ENCODE results near the gene LDLR.
"Not testable (repeated sequence)": the region's sequence is repeated elsewhere in the genome, so short reads cannot be mapped to it uniquely, and the experiment has no call there.

Gene LDLR

GRCh38 chr19:11103667-11104066 is 14.4 kb downstream of the LDLR start:
- H2AFZ ChIP-seq (ENCODE audit: low read length); H3K9ac ChIP-seq (ENCODE audit: low read depth, low read length, poor library complexity); H3K18ac ChIP-seq (ENCODE audit: low read length); H2BK15ac ChIP-seq (ENCODE audit: low read length); H3K9me3 ChIP-seq (replicated peaks in 1 of 2; ENCODE audit: control insufficient read depth in 2 of 2, insufficient read depth in 1 of 2, low read depth in 1 of 2, low read length in 2 of 2); H2BK12ac ChIP-seq (ENCODE audit: low read length); H3K14ac ChIP-seq (ENCODE audit: low read length); H4K8ac ChIP-seq (ENCODE audit: low read depth, low read length); H3K27ac ChIP-seq (replicated peaks; ENCODE audit: low read length); H4K91ac ChIP-seq (ENCODE audit: low read depth, low read length, poor library complexity); H2AK5ac ChIP-seq (ENCODE audit: low read depth, low read length); H3K4me2 ChIP-seq (ENCODE audit: insufficient read depth, low read length, poor library complexity, severe bottlenecking); H3K4me3 ChIP-seq (ENCODE audit: low read length in 2 of 2); H2BK5ac ChIP-seq (ENCODE audit: low read length); H3K4me1 ChIP-seq (ENCODE audit: control insufficient read depth in 2 of 2, insufficient read depth in 1 of 2, low read depth in 1 of 2, low read length in 2 of 2); DNase-seq (ENCODE audit: low spot score); H3K27me3 ChIP-seq (ENCODE audit: control insufficient read depth in 3 of 3, insufficient read depth in 3 of 3, low read depth in 1 of 3, low read length in 3 of 3); H2BK120ac ChIP-seq (ENCODE audit: low read depth, low read length); H3K23ac ChIP-seq (ENCODE audit: low read depth, low read length, poor library complexity); H3K4ac ChIP-seq (ENCODE audit: low read length): not testable (repeated sequence)
- H3K79me1 ChIP-seq (ENCODE audit: low read depth, low read length): peaks cover 23% of the 10 kb centered on the region
- peaks cover 63 to 95% of the 10 kb centered on the region in 2 donors for H3K36me3 ChIP-seq (replicated peaks in 1 of 2; ENCODE audit: control insufficient read depth in 2 of 2, insufficient read depth in 2 of 2, low read length in 2 of 2)
- WGBS, 2 donors (ENCODE audit: extremely low coverage in 2 of 2, insufficient read length in 2 of 2, insufficient replicate concordance in 1 of 2): no CpG with 5 or more reads among the region's 10 CpGs

GRCh38 chr19:11105014-11105636 is 15.9 kb downstream of the LDLR start:
- Histone ChIP-seq H3K36me3 (replicated peaks in 1 of 2; ENCODE audit: control insufficient read depth in 2 of 2, insufficient read depth in 2 of 2, low read length in 2 of 2) (peaks cover 68 to 95% of the 10 kb centered on the region in 2 donors), H3K27me3 (ENCODE audit: control insufficient read depth in 3 of 3, insufficient read depth in 3 of 3, low read depth in 1 of 3, low read length in 3 of 3) (no peaks in the 10 kb centered on the region), H3K9me3 (replicated peaks in 1 of 2; ENCODE audit: control insufficient read depth in 2 of 2, insufficient read depth in 1 of 2, low read depth in 1 of 2, low read length in 2 of 2) (no peaks in the 10 kb centered on the region), H3K18ac (ENCODE audit: low read length) (peak overlapping the region; percentile 17), H3K9ac (ENCODE audit: low read depth, low read length, poor library complexity) (peak overlapping the region; percentile 60), H4K8ac (ENCODE audit: low read depth, low read length) (no peak overlapping the region), H3K4me3 (ENCODE audit: low read length in 2 of 2) (no peak overlapping the region), H2BK5ac (ENCODE audit: low read length) (peak overlapping the region; percentile 75), H4K91ac (ENCODE audit: low read depth, low read length, poor library complexity) (no peak overlapping the region), H2BK120ac (ENCODE audit: low read depth, low read length) (no peak overlapping the region), H3K79me1 (ENCODE audit: low read depth, low read length) (peaks cover 21% of the 10 kb centered on the region), H3K4me1 (ENCODE audit: control insufficient read depth in 2 of 2, insufficient read depth in 1 of 2, low read depth in 1 of 2, low read length in 2 of 2) (no peaks in the 10 kb centered on the region), H3K4me2 (ENCODE audit: insufficient read depth, low read length, poor library complexity, severe bottlenecking) (no peak overlapping the region), H2AK5ac (ENCODE audit: low read depth, low read length) (no peak overlapping the region), H2AFZ (ENCODE audit: low read length) (no peak overlapping the region), H2BK15ac (ENCODE audit: low read length) (no peak overlapping the region), H3K4ac (ENCODE audit: low read length) (no peak overlapping the region), H3K14ac (ENCODE audit: low read length) (peak overlapping the region; percentile 21), H3K23ac (ENCODE audit: low read depth, low read length, poor library complexity) (peak overlapping the region; percentile 93), H3K27ac (replicated peaks; ENCODE audit: low read length) (no peak overlapping the region), H2BK12ac (ENCODE audit: low read length) (no peak overlapping the region)
- no CpG with 5 or more reads among the region's 36 CpGs for WGBS, 2 donors (ENCODE audit: extremely low coverage in 2 of 2, insufficient read length in 2 of 2, insufficient replicate concordance in 1 of 2)
- DNase-seq (ENCODE audit: low spot score): no peak

- no peak overlapping the region for H3K4me2 ChIP-seq (ENCODE audit: insufficient read depth, low read length, poor library complexity, severe bottlenecking)
- H2BK120ac ChIP-seq (ENCODE audit: low read depth, low read length): no peak overlapping the region
- H3K14ac ChIP-seq (ENCODE audit: low read length): no peak overlapping the region
- no peak overlapping the region for H2BK5ac ChIP-seq (ENCODE audit: low read length)
- H4K8ac ChIP-seq (ENCODE audit: low read depth, low read length): no peak overlapping the region
- no peak overlapping the region for H2BK15ac ChIP-seq (ENCODE audit: low read length)
- no peaks in the 10 kb centered on the region for H3K4me1 ChIP-seq (ENCODE audit: control insufficient read depth in 2 of 2, insufficient read depth in 1 of 2, low read depth in 1 of 2, low read length in 2 of 2)
- no peak overlapping the region for H2AK5ac ChIP-seq (ENCODE audit: low read depth, low read length)
- no peak overlapping the region for H3K27ac ChIP-seq (replicated peaks; ENCODE audit: low read length)
- H3K4ac ChIP-seq (ENCODE audit: low read length): no peak overlapping the region
- peaks cover 22% of the 10 kb centered on the region for H3K79me1 ChIP-seq (ENCODE audit: low read depth, low read length)
- H2BK12ac ChIP-seq (ENCODE audit: low read length): no peak overlapping the region
- no CpG with 5 or more reads among the region's 13 CpGs for WGBS, 2 donors (ENCODE audit: extremely low coverage in 2 of 2, insufficient read length in 2 of 2, insufficient replicate concordance in 1 of 2)
- DNase-seq (ENCODE audit: low spot score): no peak
- H3K9ac ChIP-seq (ENCODE audit: low read depth, low read length, poor library complexity): peak overlapping the region; percentile 7
- H3K23ac ChIP-seq (ENCODE audit: low read depth, low read length, poor library complexity): peak overlapping the region; percentile 44
- no peaks in the 10 kb centered on the region for H3K27me3 ChIP-seq (ENCODE audit: control insufficient read depth in 3 of 3, insufficient read depth in 3 of 3, low read depth in 1 of 3, low read length in 3 of 3)
- no peak overlapping the region for H3K18ac ChIP-seq (ENCODE audit: low read length)
- H4K91ac ChIP-seq (ENCODE audit: low read depth, low read length, poor library complexity): no peak overlapping the region
- no peak overlapping the region for H2AFZ ChIP-seq (ENCODE audit: low read length)
- H3K9me3 ChIP-seq (replicated peaks in 1 of 2; ENCODE audit: control insufficient read depth in 2 of 2, insufficient read depth in 1 of 2, low read depth in 1 of 2, low read length in 2 of 2): no peaks in the 10 kb centered on the region
- H3K36me3 ChIP-seq (replicated peaks in 1 of 2; ENCODE audit: control insufficient read depth in 2 of 2, insufficient read depth in 2 of 2, low read length in 2 of 2): peaks cover 69 to 97% of the 10 kb centered on the region in 2 donors
- no peak overlapping the region for H3K4me3 ChIP-seq (ENCODE audit: low read length in 2 of 2)
Measured at GRCh38 chr19:11106477-11106876, 17.2 kb downstream of the LDLR start.

- no peak overlapping the region for H3K9ac ChIP-seq (ENCODE audit: low read depth, low read length, poor library complexity)
- no peak overlapping the region for H2AFZ ChIP-seq (ENCODE audit: low read length)
- H4K91ac ChIP-seq (ENCODE audit: low read depth, low read length, poor library complexity): no peak overlapping the region
- H3K18ac ChIP-seq (ENCODE audit: low read length): no peak overlapping the region
- H3K9me3 ChIP-seq (replicated peaks in 1 of 2; ENCODE audit: control insufficient read depth in 2 of 2, insufficient read depth in 1 of 2, low read depth in 1 of 2, low read length in 2 of 2): no peaks in the 10 kb centered on the region
- no peak overlapping the region for H3K4me2 ChIP-seq (ENCODE audit: insufficient read depth, low read length, poor library complexity, severe bottlenecking)
- peaks cover 73 to 97% of the 10 kb centered on the region in 2 donors for H3K36me3 ChIP-seq (replicated peaks in 1 of 2; ENCODE audit: control insufficient read depth in 2 of 2, insufficient read depth in 2 of 2, low read length in 2 of 2)
- H2BK12ac ChIP-seq (ENCODE audit: low read length): no peak overlapping the region
- DNase-seq (ENCODE audit: low spot score): no peak
- H4K8ac ChIP-seq (ENCODE audit: low read depth, low read length): no peak overlapping the region
- H3K4ac ChIP-seq (ENCODE audit: low read length): no peak overlapping the region
- H3K27ac ChIP-seq (replicated peaks; ENCODE audit: low read length): no peak overlapping the region
- no peak overlapping the region for H2BK5ac ChIP-seq (ENCODE audit: low read length)
- no peak overlapping the region for H3K23ac ChIP-seq (ENCODE audit: low read depth, low read length, poor library complexity)
- peaks cover 17% of the 10 kb centered on the region for H3K79me1 ChIP-seq (ENCODE audit: low read depth, low read length)
- no peaks in the 10 kb centered on the region for H3K4me1 ChIP-seq (ENCODE audit: control insufficient read depth in 2 of 2, insufficient read depth in 1 of 2, low read depth in 1 of 2, low read length in 2 of 2)
- H2BK120ac ChIP-seq (ENCODE audit: low read depth, low read length): no peak overlapping the region
- WGBS, 2 donors (ENCODE audit: extremely low coverage in 2 of 2, insufficient read length in 2 of 2, insufficient replicate concordance in 1 of 2): no CpG with 5 or more reads among the region's 6 CpGs
- no peak overlapping the region for H3K4me3 ChIP-seq (ENCODE audit: low read length in 2 of 2)
- H2BK15ac ChIP-seq (ENCODE audit: low read length): no peak overlapping the region
- no peaks in the 10 kb centered on the region for H3K27me3 ChIP-seq (ENCODE audit: control insufficient read depth in 3 of 3, insufficient read depth in 3 of 3, low read depth in 1 of 3, low read length in 3 of 3)
- no peak overlapping the region for H3K14ac ChIP-seq (ENCODE audit: low read length)
- no peak overlapping the region for H2AK5ac ChIP-seq (ENCODE audit: low read depth, low read length)
Measured at GRCh38 chr19:11108746-11109145, 19.5 kb downstream of the LDLR start.
